Small intestine (tissue), 7 donors: ENCODE data around the gene GAREM1. TPM values are rescaled to one million over a fixed set of nuclear protein-coding genes. Genes with fewer than 3 reads are reported as not detected.

ENCODE experiments used
- DNase-seq, 2 donors: peaks; one replicate each; pipeline versions ENCODE4 v3.0.0 to v3.0.0-alpha.2; 2013
- FAIRE-seq: peaks from 2 replicates; lab custom pipeline; 2012; peaks lifted over from hg19 to GRCh38; lab: Jason Lieb, UNC
- H3K27ac ChIP-seq, 3 donors: one replicate each; pipeline ENCODE4 v1.5.1; 2013; ENCODE audit warnings: low read length in 2 of 3, mild to moderate bottlenecking in 2 of 3, control low read depth in 1 of 3, inconsistent platforms in 1 of 3, low read depth in 1 of 3, moderate library complexity in 1 of 3
- H3K27me3 ChIP-seq, 3 donors: one replicate each; pipeline ENCODE4 v1.6.1; 2013; ENCODE audit warnings: low read length in 3 of 3, inconsistent platforms in 1 of 3; ENCODE audit not compliant: control insufficient read depth in 3 of 3, insufficient read depth in 3 of 3
- H3K36me3 ChIP-seq, 3 donors: one replicate each; pipeline ENCODE4 v1.6.1; 2013; ENCODE audit warnings: low read length in 3 of 3, inconsistent platforms in 1 of 3, low read depth in 1 of 3, mild to moderate bottlenecking in 1 of 3, moderate library complexity in 1 of 3; ENCODE audit not compliant: control insufficient read depth in 3 of 3, insufficient read depth in 2 of 3
- H3K4me1 ChIP-seq, 3 donors: one replicate each; pipeline ENCODE4 v1.6.1; 2013; ENCODE audit warnings: low read length in 2 of 3, inconsistent platforms in 1 of 3, low read depth in 1 of 3, mild to moderate bottlenecking in 1 of 3, moderate library complexity in 1 of 3; ENCODE audit not compliant: control insufficient read depth in 3 of 3, insufficient read depth in 2 of 3
- H3K4me3 ChIP-seq, 3 donors: one replicate each; pipeline ENCODE4 v1.5.1; 2013; ENCODE audit warnings: low read length in 3 of 3, control low read depth in 1 of 3, inconsistent platforms in 1 of 3, low read depth in 1 of 3, mild to moderate bottlenecking in 1 of 3, moderate library complexity in 1 of 3
- H3K9me3 ChIP-seq, 2 donors: one replicate each; pipeline ENCODE4 v1.6.1; 2013; ENCODE audit warnings: low read depth in 1 of 2, low read length in 1 of 2; ENCODE audit not compliant: control insufficient read depth in 2 of 2, insufficient read depth in 1 of 2
- WGBS, 3 donors: extraction: QIAGEN DNeasy Blood & Tissue Kit; methylation state at CpG; one replicate each; pipeline ENCODE4 v1.1.7; 2013; 5-methylcytosine and 5-hydroxymethylcytosine counted together
- polyA plus RNA-seq, 4 donors: library from polyadenylated mRNA; stranded (reverse) in 3 of 4; unstranded in 1 of 4; fragments of 200-250 nt in 3 of 4; fragments of 120-200 nt in 1 of 4; gene quantifications; one replicate each; pipeline versions ENCODE4 v1.2.1 to v1.2.3, GENCODE V29; 2013
- donor health status: healthy with polysubstance abuse.
- donor health status: control.
- donor health status: control.
- donor health status: Bipolar disorder and iron deficiency.
- donor health status: healthy.

The GAREM1 gene
- polyA plus RNA-seq, 4 donors, result 1.9 to 12.8 (median 4.0) TPM

- peaks cover 5 to 16% (median 8%) of the 10 kb centered on the region in 3 donors for H3K4me1 ChIP-seq
- no peaks in the 10 kb centered on the region for H3K36me3 ChIP-seq
- H3K9me3 ChIP-seq, result no peaks in the 10 kb centered on the region
- no peak overlapping the region for H3K4me3 ChIP-seq
- H3K27ac ChIP-seq, result peak overlapping the region in 2 of 3 donors; percentile 8 to 55
- H3K27me3 ChIP-seq, result no peaks in the 10 kb centered on the region
- DNase-seq, result no peak
- 55 to 63% (median 61%) methylated on average over 5 of the region's 5 CpGs for WGBS, 3 donors
- no peak for FAIRE-seq
Observed at GRCh38 chr18:32258558-32259204, 212.0 kb downstream of the GAREM1 start.

DNA sequence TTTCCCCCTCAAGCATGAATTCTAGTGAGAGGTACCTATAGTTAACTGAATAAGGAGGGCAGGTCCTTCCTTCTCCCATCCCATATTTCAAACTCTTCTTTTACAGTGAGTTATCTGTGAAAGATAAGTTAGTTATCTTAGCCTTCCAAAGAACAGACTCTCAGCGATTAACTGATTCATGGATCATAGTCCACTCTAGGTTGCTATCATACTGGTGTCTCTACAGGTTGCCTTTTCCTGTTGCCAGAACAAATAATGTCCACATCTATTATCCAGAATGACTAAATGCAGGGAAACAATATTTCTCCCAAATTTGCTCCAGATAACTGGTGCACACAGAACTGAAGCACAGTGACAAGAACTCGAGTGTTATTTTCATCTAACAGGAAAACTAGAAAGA, 212.5 kb downstream of the GAREM1 start:
- no peaks in the 10 kb centered on the region for H3K9me3 ChIP-seq
- peaks cover 5 to 16% (median 8%) of the 10 kb centered on the region in 3 donors for H3K4me1 ChIP-seq
- WGBS, 3 donors, result 17 to 53% (median 26%) methylated on average over 2 of the region's 2 CpGs
- no peaks in the 10 kb centered on the region for H3K27me3 ChIP-seq
- peak overlapping the region in 1 of 3 donors; percentile 55 for H3K27ac ChIP-seq
- no peak overlapping the region for H3K4me3 ChIP-seq
- no peak for FAIRE-seq
- DNase-seq, result peak; percentile 43 to 67
- H3K36me3 ChIP-seq, result no peaks in the 10 kb centered on the region

GRCh38 chr18:32257084-32257785, 213.4 kb downstream of the GAREM1 start:
- no peak for FAIRE-seq
- no peak for DNase-seq
- no peak overlapping the region for H3K27ac ChIP-seq
- no peak overlapping the region for H3K4me3 ChIP-seq
- WGBS, 3 donors, result 61 to 71% (median 67%) methylated on average over 5 of the region's 5 CpGs
- H3K4me1 ChIP-seq, result peaks cover 5 to 16% (median 8%) of the 10 kb centered on the region in 3 donors
- no peaks in the 10 kb centered on the region for H3K9me3 ChIP-seq
- H3K36me3 ChIP-seq, result no peaks in the 10 kb centered on the region
- H3K27me3 ChIP-seq, result no peaks in the 10 kb centered on the region

- no peaks in the 10 kb centered on the region for H3K27me3 ChIP-seq
- no peaks in the 10 kb centered on the region for H3K9me3 ChIP-seq
- no peak for FAIRE-seq
- peaks cover 5 to 16% (median 8%) of the 10 kb centered on the region in 3 donors for H3K4me1 ChIP-seq
- DNase-seq, result no peak
- no peak overlapping the region for H3K4me3 ChIP-seq
- no peak overlapping the region for H3K27ac ChIP-seq
- WGBS, 3 donors, result 62 to 73% (median 67%) methylated on average over 3 of the region's 3 CpGs
- H3K36me3 ChIP-seq, result no peaks in the 10 kb centered on the region
Observed at GRCh38 chr18:32255570-32255969, 215.1 kb downstream of the GAREM1 start.

- no peaks in the 10 kb centered on the region for H3K36me3 ChIP-seq
- H3K4me3 ChIP-seq, result no peak overlapping the region
- no peak for DNase-seq
- H3K27me3 ChIP-seq, result no peaks in the 10 kb centered on the region
- H3K27ac ChIP-seq, result no peak overlapping the region
- H3K9me3 ChIP-seq, result no peaks in the 10 kb centered on the region
- no peak for FAIRE-seq
- WGBS, 3 donors, result 69 to 78% (median 70%) methylated on average over 8 of the region's 8 CpGs
- H3K4me1 ChIP-seq, result peaks cover 0 to under 1% (median 0%) of the 10 kb centered on the region in 3 donors
Observed at GRCh38 chr18:32252141-32252860, 218.4 kb downstream of the GAREM1 start.

- Histone ChIP-seq H3K9me3 (no peaks in the 10 kb centered on the region), H3K27ac (no peak overlapping the region), H3K27me3 (no peaks in the 10 kb centered on the region), H3K4me1 (no peaks in the 10 kb centered on the region), H3K36me3 (no peaks in the 10 kb centered on the region), H3K4me3 (no peak overlapping the region)
- WGBS, 3 donors, result 66 to 78% (median 76%) methylated on average over 3 of the region's 3 CpGs
- no peak for FAIRE-seq
- DNase-seq, result no peak
Observed at GRCh38 chr18:32251466-32251865, 219.2 kb downstream of the GAREM1 start.

- Histone ChIP-seq H3K27me3 (no peaks in the 10 kb centered on the region), H3K36me3 (no peaks in the 10 kb centered on the region), H3K4me1 (no peaks in the 10 kb centered on the region), H3K27ac (no peak overlapping the region), H3K9me3 (no peaks in the 10 kb centered on the region), H3K4me3 (no peak overlapping the region)
- no peak for FAIRE-seq
- DNase-seq, result no peak
- WGBS, 3 donors, result 49 to 77% (median 56%) methylated on average over 8 of the region's 8 CpGs
Observed at GRCh38 chr18:32249147-32249929, 221.3 kb downstream of the GAREM1 start.

DNA sequence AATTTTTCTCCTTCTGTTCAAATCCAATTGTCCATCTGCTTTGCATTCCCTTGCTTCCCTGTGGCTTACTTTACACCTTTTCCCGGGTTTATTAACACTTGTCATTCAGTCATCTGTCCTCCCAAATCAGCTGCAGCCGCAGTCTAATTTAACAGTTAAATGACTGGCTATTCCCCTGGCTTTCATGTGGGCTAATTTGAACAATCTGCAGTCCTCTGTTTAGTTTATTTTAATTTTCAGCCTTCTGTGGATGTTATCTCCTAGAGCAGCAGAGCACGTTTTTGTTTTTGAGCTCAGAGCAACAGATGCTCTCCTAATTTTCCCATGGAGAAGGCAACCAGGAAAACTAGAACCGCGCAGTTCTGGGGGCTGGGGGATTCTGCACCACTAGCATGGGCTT, 225.8 kb downstream of the GAREM1 start:
- no peaks in the 10 kb centered on the region for H3K27me3 ChIP-seq
- peaks cover 0 to 4% (median 0%) of the 10 kb centered on the region in 3 donors for H3K4me1 ChIP-seq
- no peak for DNase-seq
- peaks cover 0 to 5% of the 10 kb centered on the region in 2 donors for H3K9me3 ChIP-seq
- H3K27ac ChIP-seq, result no peak overlapping the region
- H3K4me3 ChIP-seq, result no peak overlapping the region
- no peaks in the 10 kb centered on the region for H3K36me3 ChIP-seq
- 79 to 81% (median 80%) methylated on average over 5 of the region's 5 CpGs for WGBS, 3 donors
- FAIRE-seq, result no peak
